ENCODE results near the gene TESPA1.

Gene TESPA1

GRCh38 chr12:54924972-54925707 is 59.4 kb downstream of the TESPA1 start:
- CTCF ChIA-PET, result no interaction called here
- no peak for DNase-seq (ENCODE audit: extremely low spot score)
- POLR2A ChIA-PET, result no interaction called here
- TF ChIP-seq PKNOX1 (IDR thresholded peaks at IDR 0.05) (no peak), ELF4 (IDR thresholded peaks at IDR 0.05) (no peak), CTBP1 (IDR thresholded peaks at IDR 0.05; ENCODE audit: borderline replicate concordance) (no peak), ZNF384 (IDR thresholded peaks at IDR 0.05) (no peak), HDGF (IDR thresholded peaks at IDR 0.05; ENCODE audit: borderline replicate concordance) (no peak), FOXK2 (IDR thresholded peaks at IDR 0.05) (no peak), SP1 (IDR thresholded peaks at IDR 0.05) (no peak), FOXA1 (IDR thresholded peaks at IDR 0.05) (no peak), TARDBP (IDR thresholded peaks at IDR 0.05) (no peak), ARNT (IDR thresholded peaks at IDR 0.05) (no peak), FOXM1 (IDR thresholded peaks at IDR 0.05; ENCODE audit: borderline replicate concordance) (no peak), L3MBTL2 (conservative IDR thresholded peaks at IDR 0.05) (no peak), BHLHE40 (IDR thresholded peaks at IDR 0.05; ENCODE audit: borderline replicate concordance) (no peak)

- POLR2A ChIA-PET, result no interaction called here
- CTCF ChIA-PET, result no interaction called here
- TF ChIP-seq FOXK2 (IDR thresholded peaks at IDR 0.05) (no peak), ELF4 (IDR thresholded peaks at IDR 0.05) (no peak)
- DNase-seq (ENCODE audit: extremely low spot score), result no peak
Measured at GRCh38 chr12:54917001-54917488, 67.5 kb downstream of the TESPA1 start.

Data from HEK293T (cell line).